Measurements from ENCODE around the gene PAIP1.
A peak's percentile ranks its signal among the peaks of the same experiment; 100 is the strongest.
"Not testable (repeated sequence)": the region's sequence is repeated elsewhere in the genome, so short reads cannot be mapped to it uniquely, and the experiment has no call there.

The PAIP1 gene

GRCh38 chr5:43556857-43557542 lies at the start of gene PAIP1:
Gene PAIP1 (minus strand): TSS chr5:43557077. CDS start chr5:43556846, 231 bp downstream.
- FAIRE-seq (no peak), DNase-seq (ENCODE audit: insufficient read length, low spot score) (peak; percentile 85)
- peak; percentile 52; the same call in 1 of the 2 replicates for TF ChIP-seq POLR2A (IDR thresholded peaks at IDR 0.05; ENCODE audit: low read depth, low read length)

GRCh38 chr5:43606351-43606750 lies 49.5 kb upstream of the PAIP1 start:
- FAIRE-seq, result no peak
- no peak for TF ChIP-seq POLR2A (IDR thresholded peaks at IDR 0.05; ENCODE audit: low read depth, low read length)
- DNase-seq (ENCODE audit: insufficient read length, low spot score), result no peak

GRCh38 chr5:43604699-43605098 lies 47.8 kb upstream of the PAIP1 start:
- no peak for DNase-seq (ENCODE audit: insufficient read length, low spot score)
- FAIRE-seq, result no peak
- no peak for TF ChIP-seq POLR2A (IDR thresholded peaks at IDR 0.05; ENCODE audit: low read depth, low read length)

- DNase-seq (ENCODE audit: insufficient read length, low spot score) (no peak), FAIRE-seq (no peak)
- TF ChIP-seq POLR2A (IDR thresholded peaks at IDR 0.05; ENCODE audit: low read depth, low read length), result no peak
These were observed 46.7 kb upstream of the PAIP1 start for GRCh38 chr5:43603344-43604217.

GRCh38 chr5:43602461-43603343 lies 45.8 kb upstream of the PAIP1 start, which contains the start of gene NNT:
Gene NNT (plus strand): TSS chr5:43603180. CDS start chr5:43609196, 6,016 bp downstream.
- FAIRE-seq (peak; percentile 15), DNase-seq (ENCODE audit: insufficient read length, low spot score) (peak; percentile 20)
- TF ChIP-seq POLR2A (IDR thresholded peaks at IDR 0.05; ENCODE audit: low read depth, low read length), result peak; percentile 43

- FAIRE-seq, result peak; percentile 81
- no peak for TF ChIP-seq POLR2A (IDR thresholded peaks at IDR 0.05; ENCODE audit: low read depth, low read length)
- peak; percentile 52 for DNase-seq (ENCODE audit: insufficient read length, low spot score)
These were observed 44.8 kb upstream of the PAIP1 start for GRCh38 chr5:43601454-43602260.

- not testable (repeated sequence) for FAIRE-seq; DNase-seq (ENCODE audit: insufficient read length, low spot score)
These were observed 42.0 kb upstream of the PAIP1 start for GRCh38 chr5:43598927-43599326.

GRCh38 chr5:43592363-43592762 lies 35.5 kb upstream of the PAIP1 start:
- no peak for DNase-seq (ENCODE audit: insufficient read length, low spot score)
- no peak for TF ChIP-seq POLR2A (IDR thresholded peaks at IDR 0.05; ENCODE audit: low read depth, low read length)
- FAIRE-seq, result no peak

- DNase-seq (ENCODE audit: insufficient read length, low spot score) (no peak), FAIRE-seq (no peak)
- TF ChIP-seq POLR2A (IDR thresholded peaks at IDR 0.05; ENCODE audit: low read depth, low read length), result no peak
These were observed 33.8 kb upstream of the PAIP1 start for GRCh38 chr5:43590700-43591099.

- no peak for TF ChIP-seq POLR2A (IDR thresholded peaks at IDR 0.05; ENCODE audit: low read depth, low read length)
These were observed 32.4 kb upstream of the PAIP1 start for GRCh38 chr5:43589310-43589709.

GRCh38 chr5:43588842-43589241 lies 32.0 kb upstream of the PAIP1 start:
- no peak for DNase-seq (ENCODE audit: insufficient read length, low spot score)
- no peak for FAIRE-seq

More at GRCh38 chr5:43589310-43589709, 32.4 kb upstream of the PAIP1 start:
- DNase-seq (ENCODE audit: insufficient read length, low spot score) (no peak), FAIRE-seq (no peak)

GRCh38 chr5:43584166-43584699 lies 27.4 kb upstream of the PAIP1 start:
- DNase-seq (ENCODE audit: insufficient read length, low spot score) (no peak), FAIRE-seq (no peak)
- no peak for TF ChIP-seq POLR2A (IDR thresholded peaks at IDR 0.05; ENCODE audit: low read depth, low read length)

More at GRCh38 chr5:43588842-43589241, 32.0 kb upstream of the PAIP1 start:
- no peak for TF ChIP-seq POLR2A (IDR thresholded peaks at IDR 0.05; ENCODE audit: low read depth, low read length)

- FAIRE-seq (no peak), DNase-seq (ENCODE audit: insufficient read length, low spot score) (no peak)
- TF ChIP-seq POLR2A (IDR thresholded peaks at IDR 0.05; ENCODE audit: low read depth, low read length), result no peak
These were observed 26.8 kb upstream of the PAIP1 start for GRCh38 chr5:43583724-43584123.

All from H54 (cell line).